ENCODE results near the gene NRCAM.

Gene NRCAM

GRCh38 chr7:108464743-108465142, 8.5 kb upstream of the NRCAM start:
- Histone ChIP-seq H3K9me3 (ENCODE audit: insufficient read depth, low read length) (no peaks in the 10 kb centered on the region), H4K20me1 (ENCODE audit: low read depth, low read length) (no peaks in the 10 kb centered on the region; the same call in 1 of the 2 replicates), H3K36me3 (ENCODE audit: low read length) (no peaks in the 10 kb centered on the region), H3K4me2 (ENCODE audit: low read depth, low read length, poor library complexity, severe bottlenecking) (no peak overlapping the region), H3K27me3 (ENCODE audit: low read length) (no peaks in the 10 kb centered on the region), H3K27ac (ENCODE audit: low read depth, low read length) (no peak overlapping the region), H3K79me2 (ENCODE audit: insufficient read depth, low read length) (no peaks in the 10 kb centered on the region), H3K9me2 (replicated peaks; ENCODE audit: insufficient read depth, low read length) (no peaks in the 10 kb centered on the region), H3F3A (ENCODE audit: insufficient read depth) (no peaks in the 10 kb centered on the region; the same call in 1 of the 2 replicates), H2AFZ (ENCODE audit: low read depth, low read length, severe bottlenecking) (no peak overlapping the region), H3K9ac (ENCODE audit: low read length) (no peak overlapping the region), H3K4me3 (ENCODE audit: insufficient read depth, low read length, poor library complexity, severe bottlenecking) (no peak overlapping the region)
- TF ChIP-seq CTCF (IDR thresholded peaks at IDR 0.05; ENCODE audit: insufficient read depth, low read length, poor library complexity, severe bottlenecking) (no peak), EZH2phosphoT487 (conservative IDR thresholded peaks at IDR 0.05; ENCODE audit: low read length) (no peak)

DNA sequence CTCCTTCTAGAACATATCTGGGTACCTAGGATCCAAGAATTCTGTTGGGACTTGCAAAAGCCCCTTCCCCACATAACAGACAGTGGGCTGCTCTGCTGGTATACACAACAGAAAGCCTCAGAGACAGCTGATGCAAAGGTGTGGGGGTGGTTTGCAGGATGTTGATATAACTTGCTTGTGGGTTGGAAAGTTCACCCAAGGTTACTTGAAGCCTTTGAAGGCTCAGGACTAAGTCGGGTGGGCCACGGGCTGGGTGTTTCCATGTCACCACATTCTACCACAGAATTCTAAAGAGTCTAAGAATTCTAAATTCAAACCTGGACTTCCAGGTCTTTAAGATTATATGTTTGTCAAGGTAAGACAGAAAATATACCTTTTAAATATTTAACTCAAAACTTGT, 7.4 kb upstream of the NRCAM start:
- H2AFZ ChIP-seq (ENCODE audit: low read depth, low read length, severe bottlenecking): no peak overlapping the region
- no peaks in the 10 kb centered on the region; the same call in 1 of the 2 replicates for H3F3A ChIP-seq (ENCODE audit: insufficient read depth)
- no peak overlapping the region for H3K27ac ChIP-seq (ENCODE audit: low read depth, low read length)
- no peaks in the 10 kb centered on the region for H3K9me3 ChIP-seq (ENCODE audit: insufficient read depth, low read length)
- H3K9ac ChIP-seq (ENCODE audit: low read length): no peak overlapping the region
- no peak for TF ChIP-seq CTCF (IDR thresholded peaks at IDR 0.05; ENCODE audit: insufficient read depth, low read length, poor library complexity, severe bottlenecking)
- no peak for TF ChIP-seq EZH2phosphoT487 (conservative IDR thresholded peaks at IDR 0.05; ENCODE audit: low read length)
- H3K4me2 ChIP-seq (ENCODE audit: low read depth, low read length, poor library complexity, severe bottlenecking): no peak overlapping the region
- no peaks in the 10 kb centered on the region for H3K9me2 ChIP-seq (replicated peaks; ENCODE audit: insufficient read depth, low read length)
- no peak overlapping the region for H3K4me3 ChIP-seq (ENCODE audit: insufficient read depth, low read length, poor library complexity, severe bottlenecking)
- H3K79me2 ChIP-seq (ENCODE audit: insufficient read depth, low read length): no peaks in the 10 kb centered on the region
- no peaks in the 10 kb centered on the region; the same call in 1 of the 2 replicates for H4K20me1 ChIP-seq (ENCODE audit: low read depth, low read length)
- H3K27me3 ChIP-seq (ENCODE audit: low read length): no peaks in the 10 kb centered on the region
- no peaks in the 10 kb centered on the region for H3K36me3 ChIP-seq (ENCODE audit: low read length)

DNA sequence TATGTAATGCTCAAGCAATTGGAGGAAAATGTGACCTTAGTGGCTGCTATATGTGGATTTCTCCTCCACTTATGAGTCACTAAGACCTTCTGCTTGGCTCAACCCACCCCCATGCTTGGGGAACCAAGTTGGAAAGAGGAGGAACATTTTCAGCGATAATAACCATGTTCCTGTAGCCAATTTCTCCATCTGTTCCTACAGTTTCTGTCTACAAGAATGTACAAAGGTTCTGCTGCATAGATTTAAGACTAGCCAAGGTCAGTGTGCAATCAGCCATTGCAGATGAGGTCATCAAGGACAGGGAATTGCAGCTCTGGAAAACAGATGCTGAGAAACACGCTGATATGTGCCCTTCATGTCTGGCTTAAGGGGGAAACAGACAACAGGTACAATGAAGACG, 5.6 kb upstream of the NRCAM start:
- Histone ChIP-seq H3K79me2 (ENCODE audit: insufficient read depth, low read length) (no peaks in the 10 kb centered on the region), H3K4me2 (ENCODE audit: low read depth, low read length, poor library complexity, severe bottlenecking) (no peak overlapping the region), H3K27ac (ENCODE audit: low read depth, low read length) (no peak overlapping the region), H3K9me2 (replicated peaks; ENCODE audit: insufficient read depth, low read length) (no peaks in the 10 kb centered on the region), H3K4me3 (ENCODE audit: insufficient read depth, low read length, poor library complexity, severe bottlenecking) (no peak overlapping the region), H3K27me3 (ENCODE audit: low read length) (no peaks in the 10 kb centered on the region), H3K9ac (ENCODE audit: low read length) (no peak overlapping the region), H4K20me1 (ENCODE audit: low read depth, low read length) (no peaks in the 10 kb centered on the region; the same call in 1 of the 2 replicates), H3K9me3 (ENCODE audit: insufficient read depth, low read length) (no peaks in the 10 kb centered on the region), H3F3A (ENCODE audit: insufficient read depth) (no peaks in the 10 kb centered on the region; the same call in 1 of the 2 replicates), H3K36me3 (ENCODE audit: low read length) (no peaks in the 10 kb centered on the region), H2AFZ (ENCODE audit: low read depth, low read length, severe bottlenecking) (no peak overlapping the region)
- no peak for TF ChIP-seq CTCF (IDR thresholded peaks at IDR 0.05; ENCODE audit: insufficient read depth, low read length, poor library complexity, severe bottlenecking)
- no peak for TF ChIP-seq EZH2phosphoT487 (conservative IDR thresholded peaks at IDR 0.05; ENCODE audit: low read length)

All from SU-DHL-6 (cell line).